D721Med (cell line): ENCODE results near the gene FXR2.

Experiments
- DNase-seq: peaks from one replicate; pipeline ENCODE4 v3.0.0; 2011; ENCODE audit warnings: low spot score; ENCODE audit not compliant: insufficient read length
- FAIRE-seq: peaks from 2 replicates; lab custom pipeline; 2011; peaks lifted over from hg19 to GRCh38; lab: Jason Lieb, UNC
- TF ChIP-seq, protein P1 (sequence below): IDR thresholded peaks from 2 replicates; pipeline ENCODE4 v1.5.1; 2012; ENCODE audit warnings: mild to moderate bottlenecking, control low read depth; ENCODE audit not compliant: insufficient read depth; ENCODE audit errors: missing control alignments

The FXR2 gene

DNA sequence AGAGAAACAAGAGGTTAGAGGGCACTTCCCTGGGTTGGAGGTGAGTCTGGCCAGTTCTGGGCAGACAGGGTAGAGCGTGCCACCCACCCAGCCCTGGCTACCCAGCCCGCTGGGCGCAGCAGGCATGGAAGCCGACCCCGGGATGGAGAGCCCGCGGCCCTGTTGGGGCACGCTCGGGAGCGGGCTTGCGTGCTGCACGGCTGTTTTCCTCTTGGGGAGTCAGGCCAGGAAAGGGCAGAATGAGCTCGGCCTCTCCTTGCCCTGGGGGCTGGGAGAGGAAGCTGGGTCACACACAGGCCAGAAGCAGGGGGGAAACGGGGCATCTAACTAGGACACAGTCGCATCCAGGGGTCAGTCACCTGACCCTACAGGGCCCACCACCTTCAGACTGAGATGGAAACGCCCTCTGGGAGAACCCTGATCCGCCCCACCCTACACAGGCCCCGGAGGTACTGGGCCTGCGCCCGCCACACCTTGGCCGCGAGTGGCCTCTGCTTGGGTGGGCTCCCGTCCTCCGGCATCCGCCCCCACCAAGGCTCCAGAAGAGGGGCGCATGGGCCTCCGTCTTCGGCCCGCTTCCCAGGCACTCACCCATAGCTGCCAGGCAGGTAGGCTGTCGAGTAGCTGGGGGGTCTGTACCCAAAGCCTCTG lies 26.0 kb downstream of the FXR2 start:
- DNase-seq, result no peak
- TF ChIP-seq, protein P1, sequence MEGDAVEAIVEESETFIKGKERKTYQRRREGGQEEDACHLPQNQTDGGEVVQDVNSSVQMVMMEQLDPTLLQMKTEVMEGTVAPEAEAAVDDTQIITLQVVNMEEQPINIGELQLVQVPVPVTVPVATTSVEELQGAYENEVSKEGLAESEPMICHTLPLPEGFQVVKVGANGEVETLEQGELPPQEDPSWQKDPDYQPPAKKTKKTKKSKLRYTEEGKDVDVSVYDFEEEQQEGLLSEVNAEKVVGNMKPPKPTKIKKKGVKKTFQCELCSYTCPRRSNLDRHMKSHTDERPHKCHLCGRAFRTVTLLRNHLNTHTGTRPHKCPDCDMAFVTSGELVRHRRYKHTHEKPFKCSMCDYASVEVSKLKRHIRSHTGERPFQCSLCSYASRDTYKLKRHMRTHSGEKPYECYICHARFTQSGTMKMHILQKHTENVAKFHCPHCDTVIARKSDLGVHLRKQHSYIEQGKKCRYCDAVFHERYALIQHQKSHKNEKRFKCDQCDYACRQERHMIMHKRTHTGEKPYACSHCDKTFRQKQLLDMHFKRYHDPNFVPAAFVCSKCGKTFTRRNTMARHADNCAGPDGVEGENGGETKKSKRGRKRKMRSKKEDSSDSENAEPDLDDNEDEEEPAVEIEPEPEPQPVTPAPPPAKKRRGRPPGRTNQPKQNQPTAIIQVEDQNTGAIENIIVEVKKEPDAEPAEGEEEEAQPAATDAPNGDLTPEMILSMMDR, result no peak
- FAIRE-seq, result no peak

DNA sequence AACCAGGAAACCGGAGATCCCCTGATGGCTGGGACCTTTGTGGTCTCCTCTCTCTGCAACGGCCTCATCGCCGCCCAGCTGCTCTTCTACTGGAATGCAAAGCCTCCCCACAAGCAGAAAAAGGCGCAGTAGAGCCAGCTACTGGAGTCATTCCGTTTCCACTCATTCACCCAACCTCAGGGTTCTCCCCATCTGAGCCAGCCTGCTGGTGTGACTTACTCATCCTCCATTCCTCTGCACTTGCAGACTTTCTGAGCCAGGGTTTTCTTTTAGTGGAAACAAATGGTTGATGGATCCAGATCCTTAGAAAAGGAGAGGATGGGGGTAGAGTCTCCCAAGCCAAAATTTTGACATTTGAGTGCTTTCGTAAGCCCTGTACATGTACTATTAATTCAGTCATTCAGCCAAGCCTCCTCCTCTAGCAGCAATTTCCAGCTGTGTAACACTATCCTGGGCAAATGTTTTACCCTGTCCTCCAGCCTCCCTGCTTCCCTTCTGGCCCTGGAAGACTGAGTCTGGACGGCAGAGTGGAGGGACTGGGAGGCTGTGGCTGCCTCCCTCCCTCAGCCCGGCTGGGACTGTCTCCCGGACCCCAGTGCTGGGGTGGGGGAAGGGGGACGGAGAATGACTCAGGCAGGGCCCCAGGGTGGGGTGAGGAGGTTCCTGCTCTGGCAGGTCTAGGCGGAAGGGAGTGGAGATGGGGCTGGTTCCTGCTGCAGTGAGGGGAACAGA lies 27.1 kb downstream of the FXR2 start:
- DNase-seq, result no peak
- TF ChIP-seq, protein P1, result no peak
- FAIRE-seq, result no peak

DNA sequence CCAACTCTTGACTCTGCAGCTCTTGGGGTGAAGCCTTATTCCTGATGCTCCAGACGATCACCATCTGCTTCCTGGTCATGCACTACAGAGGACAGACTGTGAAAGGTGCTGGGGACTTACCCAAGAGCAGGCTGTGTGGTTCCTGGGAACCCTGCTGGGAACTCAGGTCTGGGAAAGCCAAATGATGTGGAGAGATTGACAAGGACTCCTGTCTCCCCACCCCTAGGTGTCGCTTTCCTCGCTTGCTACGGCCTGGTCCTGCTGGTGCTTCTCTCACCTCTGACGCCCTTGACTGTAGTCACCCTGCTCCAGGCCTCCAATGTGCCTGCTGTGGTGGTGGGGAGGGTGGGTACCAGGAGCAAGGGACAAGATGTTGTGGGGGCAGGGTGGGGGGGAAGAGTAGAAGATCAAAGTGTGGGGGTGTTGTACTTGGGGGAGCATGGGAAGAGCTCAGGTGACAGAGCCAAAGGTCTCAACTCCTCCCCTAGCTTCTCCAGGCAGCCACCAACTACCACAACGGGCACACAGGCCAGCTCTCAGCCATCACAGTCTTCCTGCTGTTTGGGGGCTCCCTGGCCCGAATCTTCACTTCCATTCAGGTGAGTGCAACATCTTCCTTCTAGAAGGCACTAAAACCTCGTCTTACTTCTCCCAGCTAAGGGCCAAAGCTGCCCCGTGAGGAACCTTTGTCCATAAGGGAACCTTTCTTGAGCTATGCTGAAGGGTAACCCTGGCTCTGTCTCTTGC lies 27.9 kb downstream of the FXR2 start:
- no peak for FAIRE-seq
- DNase-seq, result no peak
- TF ChIP-seq, protein P1, result no peak

DNA sequence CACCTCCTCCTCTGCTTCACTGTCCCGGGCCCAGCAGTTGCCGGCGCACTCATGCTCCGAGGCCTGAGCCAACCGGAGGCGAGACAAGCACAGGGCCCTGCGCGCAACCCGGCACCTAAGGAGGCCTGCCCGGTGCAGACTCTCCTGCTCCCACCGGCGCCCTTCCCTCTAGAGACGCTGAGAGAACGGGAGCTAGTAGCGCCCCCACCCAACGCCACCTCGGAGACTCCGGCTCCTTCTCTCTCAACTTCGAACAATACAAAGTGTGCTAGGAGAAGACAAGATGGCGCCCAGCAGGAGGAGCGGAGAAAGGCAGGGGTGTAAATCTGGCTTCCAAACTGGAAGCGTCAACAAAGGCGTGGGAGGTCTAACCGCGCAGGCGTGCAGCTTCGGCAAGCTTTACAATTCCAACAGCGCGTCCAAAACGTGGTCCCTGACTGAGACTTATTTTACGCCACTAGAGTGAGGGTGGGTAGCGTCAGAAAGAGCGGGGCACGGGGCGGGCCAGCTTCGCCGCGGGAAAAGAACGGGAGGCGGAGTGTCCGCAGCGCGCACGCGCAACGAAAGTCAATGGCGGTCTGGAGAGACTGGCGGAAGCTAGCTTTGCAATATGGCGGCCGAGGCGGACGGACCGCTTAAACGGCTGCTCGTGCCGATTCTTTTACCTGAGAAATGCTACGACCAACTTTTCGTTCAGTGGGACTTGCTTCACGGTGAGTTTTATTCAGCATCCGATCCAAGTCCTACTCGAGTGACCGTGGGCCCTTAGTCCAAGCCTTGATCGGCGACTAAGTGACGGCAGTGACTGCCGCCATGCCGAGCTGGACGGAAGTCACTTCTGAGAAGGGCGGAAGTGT lies 31.2 kb downstream of the FXR2 start, which contains the start of gene MPDU1:
Gene MPDU1, plus strand, starts transcription at position 600 of the 857 bp plus-strand sequence. Its CDS starts 11 bp downstream, at position 611.
- TF ChIP-seq, protein P1, result no peak
- FAIRE-seq (peak; percentile 51), DNase-seq (peak; percentile 83)

DNA sequence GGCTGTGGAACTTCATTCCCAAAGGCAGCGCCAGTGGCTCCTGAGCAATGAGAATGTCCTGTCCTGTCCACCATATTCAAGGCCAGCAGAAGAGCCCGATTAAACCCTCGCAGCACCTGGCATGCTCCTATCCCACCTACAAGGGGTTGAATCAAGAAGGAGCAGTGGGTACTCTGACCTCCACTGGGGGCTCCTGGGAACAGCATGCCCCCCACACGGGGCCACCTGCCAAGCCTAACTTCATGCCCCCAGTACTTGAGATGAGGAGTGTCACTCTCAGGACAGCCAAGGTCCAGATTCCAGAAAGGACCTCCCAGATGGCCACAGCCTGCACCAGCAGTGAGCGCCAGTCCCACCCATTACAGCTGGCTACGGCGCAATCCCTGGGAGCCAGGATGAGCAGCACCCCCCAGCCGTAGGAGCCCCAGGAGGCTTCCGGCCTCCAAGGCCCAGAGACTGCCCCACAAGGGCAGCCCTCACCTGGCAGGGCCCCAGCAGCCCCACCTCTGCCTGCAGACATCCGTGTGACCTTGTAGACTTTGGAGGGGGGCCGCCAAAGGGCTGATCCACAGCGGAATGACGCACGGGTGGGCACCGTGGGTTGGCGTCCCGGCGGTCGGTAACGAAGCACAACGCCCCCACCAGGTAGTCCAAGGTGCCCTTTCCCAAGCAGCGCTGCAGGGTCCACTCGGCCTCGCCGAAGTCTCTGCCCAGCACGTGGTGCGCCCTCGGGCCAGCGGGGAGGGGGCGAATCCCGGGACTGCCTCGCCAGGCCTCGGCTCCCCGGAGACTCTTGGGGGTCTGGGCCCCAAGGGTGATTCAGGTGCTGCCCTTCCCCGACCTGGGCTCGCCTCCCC lies 32.1 kb downstream of the FXR2 start:
- no peak for DNase-seq
- FAIRE-seq, result no peak
- TF ChIP-seq, protein P1, result no peak
